ENCODE measurements around the gene PTS. TPM values are rescaled to one million over a fixed set of nuclear protein-coding genes. Genes with fewer than 3 reads are reported as not detected.

The PTS gene
- total and polyA plus RNA-seq, 4 donors, result 11.3 to 106 (median 49.5) TPM

DNA sequence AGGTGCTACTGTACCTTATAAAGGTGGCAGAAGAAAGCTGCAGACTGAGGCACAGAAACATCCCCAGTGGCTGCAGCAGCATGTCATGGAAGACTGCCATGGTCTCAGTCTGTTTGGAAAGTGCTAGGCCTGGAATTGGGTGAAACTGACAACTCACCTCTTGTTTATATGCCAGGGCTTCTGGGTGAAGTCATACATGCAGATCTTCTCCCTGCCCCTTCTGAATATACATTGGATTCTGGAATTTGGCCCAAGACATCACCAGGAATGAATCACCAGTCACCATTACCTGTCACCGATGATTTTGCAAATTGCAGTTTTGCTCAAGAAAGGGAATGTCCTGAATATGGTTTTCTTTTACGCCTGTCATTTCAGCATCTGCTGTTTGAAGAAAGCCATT is 34.3 kb downstream of the PTS start, which contains the start of gene PLET1 (continued):
- TF ChIP-seq, protein P1, sequence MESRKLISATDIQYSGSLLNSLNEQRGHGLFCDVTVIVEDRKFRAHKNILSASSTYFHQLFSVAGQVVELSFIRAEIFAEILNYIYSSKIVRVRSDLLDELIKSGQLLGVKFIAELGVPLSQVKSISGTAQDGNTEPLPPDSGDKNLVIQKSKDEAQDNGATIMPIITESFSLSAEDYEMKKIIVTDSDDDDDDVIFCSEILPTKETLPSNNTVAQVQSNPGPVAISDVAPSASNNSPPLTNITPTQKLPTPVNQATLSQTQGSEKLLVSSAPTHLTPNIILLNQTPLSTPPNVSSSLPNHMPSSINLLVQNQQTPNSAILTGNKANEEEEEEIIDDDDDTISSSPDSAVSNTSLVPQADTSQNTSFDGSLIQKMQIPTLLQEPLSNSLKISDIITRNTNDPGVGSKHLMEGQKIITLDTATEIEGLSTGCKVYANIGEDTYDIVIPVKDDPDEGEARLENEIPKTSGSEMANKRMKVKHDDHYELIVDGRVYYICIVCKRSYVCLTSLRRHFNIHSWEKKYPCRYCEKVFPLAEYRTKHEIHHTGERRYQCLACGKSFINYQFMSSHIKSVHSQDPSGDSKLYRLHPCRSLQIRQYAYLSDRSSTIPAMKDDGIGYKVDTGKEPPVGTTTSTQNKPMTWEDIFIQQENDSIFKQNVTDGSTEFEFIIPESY (IDR thresholded peaks at IDR 0.05), result no peak
- no peak for TF ChIP-seq JUND (IDR thresholded peaks at IDR 0.05)

DNA sequence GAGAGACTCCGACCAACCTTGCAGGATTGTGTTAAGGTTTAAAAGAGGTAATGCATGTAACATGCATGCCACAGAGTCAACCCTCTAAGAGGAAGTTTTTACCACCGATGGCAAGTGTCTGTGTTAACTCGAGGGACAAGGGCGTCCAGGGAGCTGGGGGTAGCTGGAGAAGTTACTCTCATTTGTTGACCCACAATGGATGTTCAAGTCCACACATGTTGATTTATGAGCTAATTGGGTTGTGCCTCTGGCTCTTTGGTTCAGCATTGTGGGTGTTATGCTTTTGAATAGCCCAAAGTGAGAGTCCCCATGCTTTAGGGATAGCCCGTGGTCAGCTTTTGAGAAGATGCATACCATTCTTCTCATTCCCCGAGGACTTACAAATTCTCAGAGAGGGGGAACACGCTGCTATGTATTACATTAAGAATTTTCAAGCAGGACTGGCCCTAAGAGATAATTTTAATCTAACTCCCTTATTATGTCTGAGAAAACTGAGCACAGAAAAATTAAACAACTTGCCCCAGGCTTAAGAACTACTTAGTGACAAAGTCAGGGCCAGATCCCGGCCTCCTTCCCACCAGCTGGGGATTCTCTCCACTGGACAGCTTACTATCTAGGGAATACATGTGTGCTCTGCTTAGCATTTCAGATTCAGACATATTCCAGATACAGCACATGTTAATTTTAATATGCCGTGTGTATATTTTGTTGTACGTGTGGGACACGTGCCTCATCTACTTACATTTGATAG is 39.6 kb downstream of the PTS start:
- DNase-seq (ENCODE audit: low spot score), result no peak
- no peak overlapping the region for H3K27ac ChIP-seq (ENCODE audit: low read depth in 1 of 2, low read length in 2 of 2)
- WGBS, result 78% methylated on average over 11 of the region's 11 CpGs

DNA sequence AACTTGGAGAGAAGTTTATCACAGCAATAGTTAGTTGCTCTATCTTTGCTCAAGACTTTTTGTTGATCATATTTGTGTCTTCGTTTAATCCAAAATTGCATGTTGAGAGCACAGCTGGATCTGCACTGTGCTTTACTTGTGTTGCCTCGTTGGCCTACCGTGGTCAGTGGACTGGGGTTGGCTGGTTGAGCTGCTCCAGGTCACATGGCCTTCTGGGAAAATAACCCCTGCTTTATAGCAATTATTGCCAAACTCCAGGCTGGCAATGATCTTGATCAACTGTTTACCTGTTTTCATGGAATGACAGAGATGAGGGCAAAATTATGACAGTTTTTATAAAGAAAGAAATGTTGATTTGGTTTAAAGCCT is 40.2 kb downstream of the PTS start:
- WGBS, result 53% methylated on average over 3 of the region's 3 CpGs
- Histone ChIP-seq H3K36me3 (ENCODE audit: control insufficient read depth in 4 of 4, insufficient read depth in 3 of 4, low read depth in 1 of 4, low read length in 3 of 4) (no peaks in the 10 kb centered on the region), H3K4me1 (ENCODE audit: control insufficient read depth in 4 of 4, insufficient read depth in 4 of 4, low read length in 3 of 4) (peaks cover 0 to 14% (median 7%) of the 10 kb centered on the region in 4 donors), H3K4me3 (ENCODE audit: low read depth in 1 of 3, low read length in 3 of 3) (no peak overlapping the region), H3K27ac (ENCODE audit: low read depth in 1 of 2, low read length in 2 of 2) (no peak overlapping the region), H3K9ac (ENCODE audit: low read depth in 1 of 2, low read length in 2 of 2) (no peak overlapping the region), H3K9me3 (ENCODE audit: control insufficient read depth in 4 of 4, low read length in 3 of 4) (no peaks in the 10 kb centered on the region), H3K27me3 (ENCODE audit: control insufficient read depth in 4 of 4, insufficient read depth in 4 of 4, low read length in 3 of 4) (no peaks in the 10 kb centered on the region)
- no peak for DNase-seq (ENCODE audit: low spot score)
- TF ChIP-seq TAF1 (conservative IDR thresholded peaks at IDR 0.05) (no peak), EGR1 (IDR thresholded peaks at IDR 0.05; ENCODE audit: low read depth in 2 of 2) (no peak), HNF4A (conservative IDR thresholded peaks at IDR 0.05) (peak in 1 of 2 donors; percentile 49), RAD21 (IDR thresholded peaks at IDR 0.05) (no peak), NR2F2 (IDR thresholded peaks at IDR 0.05) (no peak), RXRA (IDR thresholded peaks at IDR 0.05) (peak in 1 of 2 donors; percentile 35), FOXA1 (IDR thresholded peaks at IDR 0.05) (no peak), YY1 (IDR thresholded peaks at IDR 0.05) (no peak), SP1 (IDR thresholded peaks at IDR 0.05) (no peak), JUND (IDR thresholded peaks at IDR 0.05) (no peak)
- TF ChIP-seq, protein P2, sequence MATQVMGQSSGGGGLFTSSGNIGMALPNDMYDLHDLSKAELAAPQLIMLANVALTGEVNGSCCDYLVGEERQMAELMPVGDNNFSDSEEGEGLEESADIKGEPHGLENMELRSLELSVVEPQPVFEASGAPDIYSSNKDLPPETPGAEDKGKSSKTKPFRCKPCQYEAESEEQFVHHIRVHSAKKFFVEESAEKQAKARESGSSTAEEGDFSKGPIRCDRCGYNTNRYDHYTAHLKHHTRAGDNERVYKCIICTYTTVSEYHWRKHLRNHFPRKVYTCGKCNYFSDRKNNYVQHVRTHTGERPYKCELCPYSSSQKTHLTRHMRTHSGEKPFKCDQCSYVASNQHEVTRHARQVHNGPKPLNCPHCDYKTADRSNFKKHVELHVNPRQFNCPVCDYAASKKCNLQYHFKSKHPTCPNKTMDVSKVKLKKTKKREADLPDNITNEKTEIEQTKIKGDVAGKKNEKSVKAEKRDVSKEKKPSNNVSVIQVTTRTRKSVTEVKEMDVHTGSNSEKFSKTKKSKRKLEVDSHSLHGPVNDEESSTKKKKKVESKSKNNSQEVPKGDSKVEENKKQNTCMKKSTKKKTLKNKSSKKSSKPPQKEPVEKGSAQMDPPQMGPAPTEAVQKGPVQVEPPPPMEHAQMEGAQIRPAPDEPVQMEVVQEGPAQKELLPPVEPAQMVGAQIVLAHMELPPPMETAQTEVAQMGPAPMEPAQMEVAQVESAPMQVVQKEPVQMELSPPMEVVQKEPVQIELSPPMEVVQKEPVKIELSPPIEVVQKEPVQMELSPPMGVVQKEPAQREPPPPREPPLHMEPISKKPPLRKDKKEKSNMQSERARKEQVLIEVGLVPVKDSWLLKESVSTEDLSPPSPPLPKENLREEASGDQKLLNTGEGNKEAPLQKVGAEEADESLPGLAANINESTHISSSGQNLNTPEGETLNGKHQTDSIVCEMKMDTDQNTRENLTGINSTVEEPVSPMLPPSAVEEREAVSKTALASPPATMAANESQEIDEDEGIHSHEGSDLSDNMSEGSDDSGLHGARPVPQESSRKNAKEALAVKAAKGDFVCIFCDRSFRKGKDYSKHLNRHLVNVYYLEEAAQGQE (IDR thresholded peaks at IDR 0.05), result no peak
- TF ChIP-seq, protein P3, sequence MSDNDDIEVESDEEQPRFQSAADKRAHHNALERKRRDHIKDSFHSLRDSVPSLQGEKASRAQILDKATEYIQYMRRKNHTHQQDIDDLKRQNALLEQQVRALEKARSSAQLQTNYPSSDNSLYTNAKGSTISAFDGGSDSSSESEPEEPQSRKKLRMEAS (IDR thresholded peaks at IDR 0.05), result peak; percentile 74
- TF ChIP-seq, protein P4, sequence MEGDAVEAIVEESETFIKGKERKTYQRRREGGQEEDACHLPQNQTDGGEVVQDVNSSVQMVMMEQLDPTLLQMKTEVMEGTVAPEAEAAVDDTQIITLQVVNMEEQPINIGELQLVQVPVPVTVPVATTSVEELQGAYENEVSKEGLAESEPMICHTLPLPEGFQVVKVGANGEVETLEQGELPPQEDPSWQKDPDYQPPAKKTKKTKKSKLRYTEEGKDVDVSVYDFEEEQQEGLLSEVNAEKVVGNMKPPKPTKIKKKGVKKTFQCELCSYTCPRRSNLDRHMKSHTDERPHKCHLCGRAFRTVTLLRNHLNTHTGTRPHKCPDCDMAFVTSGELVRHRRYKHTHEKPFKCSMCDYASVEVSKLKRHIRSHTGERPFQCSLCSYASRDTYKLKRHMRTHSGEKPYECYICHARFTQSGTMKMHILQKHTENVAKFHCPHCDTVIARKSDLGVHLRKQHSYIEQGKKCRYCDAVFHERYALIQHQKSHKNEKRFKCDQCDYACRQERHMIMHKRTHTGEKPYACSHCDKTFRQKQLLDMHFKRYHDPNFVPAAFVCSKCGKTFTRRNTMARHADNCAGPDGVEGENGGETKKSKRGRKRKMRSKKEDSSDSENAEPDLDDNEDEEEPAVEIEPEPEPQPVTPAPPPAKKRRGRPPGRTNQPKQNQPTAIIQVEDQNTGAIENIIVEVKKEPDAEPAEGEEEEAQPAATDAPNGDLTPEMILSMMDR (IDR thresholded peaks at IDR 0.05; ENCODE audit: low read depth, low read length, missing input control), result no peak

More for the DNA sequence above, 39.6 kb downstream of the PTS start:
- Histone ChIP-seq H3K4me1 (ENCODE audit: control insufficient read depth in 4 of 4, insufficient read depth in 4 of 4, low read length in 3 of 4) (peaks cover 0 to 14% (median 7%) of the 10 kb centered on the region in 4 donors), H3K4me3 (ENCODE audit: low read depth in 1 of 3, low read length in 3 of 3) (no peak overlapping the region), H3K9ac (ENCODE audit: low read depth in 1 of 2, low read length in 2 of 2) (no peak overlapping the region), H3K9me3 (ENCODE audit: control insufficient read depth in 4 of 4, low read length in 3 of 4) (no peaks in the 10 kb centered on the region), H3K36me3 (ENCODE audit: control insufficient read depth in 4 of 4, insufficient read depth in 3 of 4, low read depth in 1 of 4, low read length in 3 of 4) (peaks cover 0 to under 1% (median 0%) of the 10 kb centered on the region in 4 donors), H3K27me3 (ENCODE audit: control insufficient read depth in 4 of 4, insufficient read depth in 4 of 4, low read length in 3 of 4) (no peaks in the 10 kb centered on the region)
- TF ChIP-seq NR2F2 (IDR thresholded peaks at IDR 0.05) (no peak), TAF1 (conservative IDR thresholded peaks at IDR 0.05) (no peak), RXRA (IDR thresholded peaks at IDR 0.05) (no peak), JUND (IDR thresholded peaks at IDR 0.05) (no peak), HNF4G (IDR thresholded peaks at IDR 0.05) (no peak), FOXA2 (IDR thresholded peaks at IDR 0.05) (no peak)
- TF ChIP-seq, protein P5, sequence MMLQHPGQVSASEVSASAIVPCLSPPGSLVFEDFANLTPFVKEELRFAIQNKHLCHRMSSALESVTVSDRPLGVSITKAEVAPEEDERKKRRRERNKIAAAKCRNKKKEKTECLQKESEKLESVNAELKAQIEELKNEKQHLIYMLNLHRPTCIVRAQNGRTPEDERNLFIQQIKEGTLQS (IDR thresholded peaks at IDR 0.05), result no peak
- TF ChIP-seq, protein P1 (IDR thresholded peaks at IDR 0.05), result no peak

All from liver (tissue), 9 donors.